ENCODE results near the gene CCDC78. TPM values are rescaled to one million over a fixed set of nuclear protein-coding genes. Genes with fewer than 3 reads are reported as not detected.

CCDC78 gene
- polyA plus RNA-seq, 2 donors, result 0.28 to 0.86 TPM

- no peaks in the 10 kb centered on the region for H3K27me3 ChIP-seq (ENCODE audit: control insufficient read depth in 1 of 2, insufficient read depth in 2 of 2, low read length in 2 of 2)
- H3K9me3 ChIP-seq (ENCODE audit: control insufficient read depth in 2 of 2, insufficient read depth in 1 of 2, low read depth in 1 of 2, low read length in 1 of 2), result no peaks in the 10 kb centered on the region
- no peak overlapping the region for H3K27ac ChIP-seq (ENCODE audit: low read depth in 2 of 2, low read length in 1 of 2)
- no peak overlapping the region for H3K4me3 ChIP-seq (ENCODE audit: low read depth in 1 of 2, low read length in 2 of 2)
- H3K4me1 ChIP-seq (ENCODE audit: control insufficient read depth in 2 of 2, insufficient read depth in 2 of 2, low read length in 1 of 2), result peaks cover 10 to 53% of the 10 kb centered on the region in 2 donors
- WGBS, 2 donors, result 88 to 91% methylated on average over 50 to 51 of the region's 51 CpGs
- H3K36me3 ChIP-seq (ENCODE audit: control insufficient read depth in 2 of 2, insufficient read depth in 2 of 2, low read length in 1 of 2), result peaks cover 4 to 35% of the 10 kb centered on the region in 2 donors
Observed at GRCh38 chr16:686459-687260, 39.6 kb downstream of the CCDC78 start.

- H3K27me3 ChIP-seq (ENCODE audit: control insufficient read depth in 1 of 2, insufficient read depth in 2 of 2, low read length in 2 of 2), result no peaks in the 10 kb centered on the region
- H3K36me3 ChIP-seq (ENCODE audit: control insufficient read depth in 2 of 2, insufficient read depth in 2 of 2, low read length in 1 of 2), result peaks cover 4 to 41% of the 10 kb centered on the region in 2 donors
- no peak overlapping the region for H3K4me3 ChIP-seq (ENCODE audit: low read depth in 1 of 2, low read length in 2 of 2)
- no peaks in the 10 kb centered on the region for H3K9me3 ChIP-seq (ENCODE audit: control insufficient read depth in 2 of 2, insufficient read depth in 1 of 2, low read depth in 1 of 2, low read length in 1 of 2)
- 64 to 65% methylated on average over 10 of the region's 10 CpGs for whole genome bisulfite sequencing, 2 donors
- H3K27ac ChIP-seq (ENCODE audit: low read depth in 2 of 2, low read length in 1 of 2), result no peak overlapping the region
- peaks cover 17 to 57% of the 10 kb centered on the region in 2 donors for H3K4me1 ChIP-seq (ENCODE audit: control insufficient read depth in 2 of 2, insufficient read depth in 2 of 2, low read length in 1 of 2)
Observed at GRCh38 chr16:685967-686366, 40.3 kb downstream of the CCDC78 start.

GRCh38 chr16:684961-685696, 41.1 kb downstream of the CCDC78 start:
- Histone ChIP-seq H3K27ac (ENCODE audit: low read depth in 2 of 2, low read length in 1 of 2) (peak overlapping the region in 1 of 2 donors; percentile 79), H3K4me3 (ENCODE audit: low read depth in 1 of 2, low read length in 2 of 2) (peak overlapping the region; percentile 22 to 55), H3K4me1 (ENCODE audit: control insufficient read depth in 2 of 2, insufficient read depth in 2 of 2, low read length in 1 of 2) (peaks cover 20 to 57% of the 10 kb centered on the region in 2 donors), H3K27me3 (ENCODE audit: control insufficient read depth in 1 of 2, insufficient read depth in 2 of 2, low read length in 2 of 2) (no peaks in the 10 kb centered on the region), H3K9me3 (ENCODE audit: control insufficient read depth in 2 of 2, insufficient read depth in 1 of 2, low read depth in 1 of 2, low read length in 1 of 2) (no peaks in the 10 kb centered on the region), H3K36me3 (ENCODE audit: control insufficient read depth in 2 of 2, insufficient read depth in 2 of 2, low read length in 1 of 2) (peaks cover 4 to 41% of the 10 kb centered on the region in 2 donors)
- WGBS, 2 donors, result 86% methylated on average over 61 of the region's 61 CpGs

GRCh38 chr16:684071-684794, 42.0 kb downstream of the CCDC78 start, which contains the start of gene JMJD8:
Gene JMJD8, minus strand, starts transcription at chr16:684334. Its CDS starts 15 bp downstream, at chr16:684319.
- Histone ChIP-seq H3K4me1 (ENCODE audit: control insufficient read depth in 2 of 2, insufficient read depth in 2 of 2, low read length in 1 of 2) (peaks cover 16 to 56% of the 10 kb centered on the region in 2 donors), H3K27me3 (ENCODE audit: control insufficient read depth in 1 of 2, insufficient read depth in 2 of 2, low read length in 2 of 2) (no peaks in the 10 kb centered on the region), H3K9me3 (ENCODE audit: control insufficient read depth in 2 of 2, insufficient read depth in 1 of 2, low read depth in 1 of 2, low read length in 1 of 2) (no peaks in the 10 kb centered on the region)

GRCh38 chr16:683396-684070, 42.7 kb downstream of the CCDC78 start:
- Histone ChIP-seq H3K9me3 (ENCODE audit: control insufficient read depth in 2 of 2, insufficient read depth in 1 of 2, low read depth in 1 of 2, low read length in 1 of 2) (no peaks in the 10 kb centered on the region), H3K36me3 (ENCODE audit: control insufficient read depth in 2 of 2, insufficient read depth in 2 of 2, low read length in 1 of 2) (peaks cover 4 to 41% of the 10 kb centered on the region in 2 donors), H3K27me3 (ENCODE audit: control insufficient read depth in 1 of 2, insufficient read depth in 2 of 2, low read length in 2 of 2) (no peaks in the 10 kb centered on the region), H3K27ac (ENCODE audit: low read depth in 2 of 2, low read length in 1 of 2) (peak overlapping the region; percentile 79 to 94), H3K4me3 (ENCODE audit: low read depth in 1 of 2, low read length in 2 of 2) (peak overlapping the region; percentile 55 to 70), H3K4me1 (ENCODE audit: control insufficient read depth in 2 of 2, insufficient read depth in 2 of 2, low read length in 1 of 2) (peaks cover 15 to 56% of the 10 kb centered on the region in 2 donors)
- whole genome bisulfite sequencing, 2 donors, result 12 to 20% methylated on average over 32 to 57 of the region's 57 CpGs

More at GRCh38 chr16:684071-684794, 42.0 kb downstream of the CCDC78 start, which contains the start of gene JMJD8:
- Histone ChIP-seq H3K4me3 (ENCODE audit: low read depth in 1 of 2, low read length in 2 of 2) (peak within 1 kb of the TSS; percentile 55 to 70), H3K36me3 (ENCODE audit: control insufficient read depth in 2 of 2, insufficient read depth in 2 of 2, low read length in 1 of 2) (peaks cover 4 to 41% of the 10 kb centered on the region in 2 donors), H3K27ac (ENCODE audit: low read depth in 2 of 2, low read length in 1 of 2) (peak within 1 kb of the TSS; percentile 79 to 94)
- WGBS, 2 donors, result 0 to 2% methylated on average over 54 to 91 of the region's 91 CpGs

GRCh38 chr16:682493-683395, 43.5 kb downstream of the CCDC78 start:
- WGBS, 2 donors, result 70 to 74% methylated on average over 36 of the region's 36 CpGs
- Histone ChIP-seq H3K4me1 (ENCODE audit: control insufficient read depth in 2 of 2, insufficient read depth in 2 of 2, low read length in 1 of 2) (peaks cover 15 to 62% of the 10 kb centered on the region in 2 donors), H3K4me3 (ENCODE audit: low read depth in 1 of 2, low read length in 2 of 2) (peak overlapping the region; percentile 55 to 70)

GRCh38 chr16:681746-682427, 44.4 kb downstream of the CCDC78 start:
- Histone ChIP-seq H3K27ac (ENCODE audit: low read depth in 2 of 2, low read length in 1 of 2) (peak overlapping the region in 1 of 2 donors; percentile 14), H3K27me3 (ENCODE audit: control insufficient read depth in 1 of 2, insufficient read depth in 2 of 2, low read length in 2 of 2) (no peaks in the 10 kb centered on the region), H3K36me3 (ENCODE audit: control insufficient read depth in 2 of 2, insufficient read depth in 2 of 2, low read length in 1 of 2) (peaks cover 0 to 36% of the 10 kb centered on the region in 2 donors), H3K4me3 (ENCODE audit: low read depth in 1 of 2, low read length in 2 of 2) (no peak overlapping the region), H3K4me1 (ENCODE audit: control insufficient read depth in 2 of 2, insufficient read depth in 2 of 2, low read length in 1 of 2) (peaks cover 15 to 68% of the 10 kb centered on the region in 2 donors), H3K9me3 (ENCODE audit: control insufficient read depth in 2 of 2, insufficient read depth in 1 of 2, low read depth in 1 of 2, low read length in 1 of 2) (no peaks in the 10 kb centered on the region)
- 71 to 76% methylated on average over 28 of the region's 28 CpGs for WGBS, 2 donors

More at GRCh38 chr16:682493-683395, 43.5 kb downstream of the CCDC78 start:
- Histone ChIP-seq H3K36me3 (ENCODE audit: control insufficient read depth in 2 of 2, insufficient read depth in 2 of 2, low read length in 1 of 2) (peaks cover 3 to 41% of the 10 kb centered on the region in 2 donors), H3K27ac (ENCODE audit: low read depth in 2 of 2, low read length in 1 of 2) (peak overlapping the region; percentile 79 to 94), H3K27me3 (ENCODE audit: control insufficient read depth in 1 of 2, insufficient read depth in 2 of 2, low read length in 2 of 2) (no peaks in the 10 kb centered on the region), H3K9me3 (ENCODE audit: control insufficient read depth in 2 of 2, insufficient read depth in 1 of 2, low read depth in 1 of 2, low read length in 1 of 2) (no peaks in the 10 kb centered on the region)

Measured in esophagus (tissue), 2 donors.